HEK293 (cell line): Measurements from ENCODE around the gene MLLT10.
A peak's percentile ranks its signal among the peaks of the same experiment; 100 is the strongest.

Experiments used
- CTCF ChIA-PET: fragments of 350-600 bp; formaldehyde crosslinking; extraction: SDS; loops from one replicate; lab custom pipeline; 2021; ENCODE audit warnings: antibody characterized with exemption; lab: Yijun Ruan, JAX
- POLR2A ChIA-PET: fragments of 300-600 bp; formaldehyde crosslinking; extraction: SDS; loops from one replicate; lab custom pipeline; 2020; ENCODE audit warnings: antibody characterized with exemption, inconsistent platforms; lab: Yijun Ruan, JAX
- H3K27ac ChIP-seq: fragments of 200-500 bp; sonication (Bioruptor generic); 2 replicates; pipeline ENCODE4 v1.5.1; 2014; ENCODE audit warnings: low read depth, low read length, control low read depth, inconsistent platforms; ENCODE audit errors: extremely low read depth
- H3K36me3 ChIP-seq, 2 experiments: fragments of 200-500 bp in 1 of 2; sonication (Bioruptor generic) in 1 of 2; 1 replicate in 1 of 2; 2 replicates in 1 of 2; pipeline ENCODE4 v1.5.1; 2014 to 2017; ENCODE audit warnings: inconsistent platforms in 2 of 2, low read length in 2 of 2; ENCODE audit not compliant: control insufficient read depth in 2 of 2, insufficient read depth in 1 of 2
- H3K4me1 ChIP-seq: fragments of 200-500 bp; sonication (Bioruptor generic); 2 replicates; pipeline ENCODE4 v1.5.1; 2014; ENCODE audit warnings: mild to moderate bottlenecking, low read length, inconsistent platforms; ENCODE audit not compliant: control insufficient read depth, insufficient read depth
- H3K4me3 ChIP-seq: 2 replicates; pipeline ENCODE4 v1.5.1; 2011; ENCODE audit warnings: low read depth, mild to moderate bottlenecking, control low read depth, low read length, moderate library complexity
- H3K9me3 ChIP-seq: fragments of 200-500 bp; sonication (Bioruptor generic); 2 replicates; pipeline ENCODE4 v1.5.1; 2014; ENCODE audit warnings: low read depth, low read length, inconsistent platforms; ENCODE audit not compliant: control insufficient read depth, insufficient read depth
- OSR2 ChIP-seq: fragments of 450-650 bp; formaldehyde crosslinking; IDR thresholded peaks from 2 replicates; pipeline ENCODE4 v1.5.1; 2016; ENCODE audit warnings: missing biosample characterization, missing genetic modification characterization
- TCF7L2 ChIP-seq: IDR thresholded peaks from 2 replicates; pipeline ENCODE4 v1.6.1; 2011; ENCODE audit warnings: low read depth, mild to moderate bottlenecking, inconsistent platforms, low read length, moderate library complexity, borderline replicate concordance
- TRIM28 ChIP-seq: IDR thresholded peaks from 2 replicates; pipeline ENCODE4 v1.6.1; 2011; ENCODE audit warnings: low read length, control low read depth, borderline replicate concordance
- ZBTB21 ChIP-seq: fragments of 450-650 bp; formaldehyde crosslinking; IDR thresholded peaks from 2 replicates; pipeline ENCODE4 v1.5.1; 2017; ENCODE audit warnings: missing biosample characterization, missing genetic modification characterization
- ZNF211 ChIP-seq: fragments of 450-650 bp; formaldehyde crosslinking; IDR thresholded peaks from 2 replicates; pipeline ENCODE4 v1.5.1; 2016; ENCODE audit warnings: low read depth, missing biosample characterization, missing genetic modification characterization
- ZNF24 ChIP-seq: fragments of 450-650 bp; formaldehyde crosslinking; IDR thresholded peaks from 2 replicates; pipeline ENCODE4 v1.5.1; 2016; ENCODE audit warnings: missing biosample characterization, missing genetic modification characterization
- ZNF324 ChIP-seq: fragments of 450-650 bp; formaldehyde crosslinking; IDR thresholded peaks from 2 replicates; pipeline ENCODE4 v1.5.1; 2016; ENCODE audit warnings: missing biosample characterization, missing genetic modification characterization
- ZNF366 ChIP-seq: fragments of 450-650 bp; formaldehyde crosslinking; conservative IDR thresholded peaks from 2 replicates; pipeline ENCODE4 v1.5.1; 2016; ENCODE audit warnings: missing biosample characterization, missing genetic modification characterization
- ZNF37A ChIP-seq: fragments of 450-650 bp; IDR thresholded peaks from 2 replicates; pipeline ENCODE4 v1.5.1; 2018; ENCODE audit warnings: missing biosample characterization, missing genetic modification characterization
- ZNF521 ChIP-seq: fragments of 450-650 bp; formaldehyde crosslinking; IDR thresholded peaks from 2 replicates; pipeline ENCODE4 v1.5.1; 2017; ENCODE audit warnings: missing biosample characterization, mild to moderate bottlenecking, missing genetic modification characterization
- ZNF600 ChIP-seq: fragments of 450-650 bp; formaldehyde crosslinking; IDR thresholded peaks from 2 replicates; pipeline ENCODE4 v1.5.1; 2016; ENCODE audit warnings: missing biosample characterization, missing genetic modification characterization
- ZNF707 ChIP-seq: fragments of 450-650 bp; formaldehyde crosslinking; IDR thresholded peaks from 2 replicates; pipeline ENCODE4 v1.5.1; 2016; ENCODE audit warnings: missing biosample characterization, missing genetic modification characterization
- ZNF747 ChIP-seq: fragments of 450-650 bp; formaldehyde crosslinking; IDR thresholded peaks from 2 replicates; pipeline ENCODE4 v1.5.1; 2016; ENCODE audit warnings: missing biosample characterization, missing genetic modification characterization
- ZNF792 ChIP-seq: fragments of 450-650 bp; formaldehyde crosslinking; IDR thresholded peaks from 2 replicates; pipeline ENCODE4 v1.5.1; 2016; ENCODE audit warnings: missing biosample characterization, missing genetic modification characterization
- ZNF830 ChIP-seq: fragments of 450-650 bp; IDR thresholded peaks from 2 replicates; pipeline ENCODE4 v1.5.0; 2018; ENCODE audit warnings: missing biosample characterization, missing genetic modification characterization, low read depth, mild to moderate bottlenecking, moderate library complexity
- TF ChIP-seq, protein P1 (sequence below): fragments of 450-650 bp; formaldehyde crosslinking; conservative IDR thresholded peaks from 2 replicates; pipeline ENCODE4 v1.5.1; 2016; ENCODE audit warnings: low read depth, missing biosample characterization, missing genetic modification characterization
- TF ChIP-seq, protein P2 (sequence below): fragments of 450-650 bp; formaldehyde crosslinking; IDR thresholded peaks from 2 replicates; pipeline ENCODE4 v1.5.1; 2017; ENCODE audit warnings: missing biosample characterization, missing genetic modification characterization
- TF ChIP-seq, protein P3 (sequence below): fragments of 450-650 bp; formaldehyde crosslinking; IDR thresholded peaks from 2 replicates; pipeline ENCODE4 v1.5.1; 2016; ENCODE audit warnings: missing biosample characterization, missing genetic modification characterization, low read depth
- TF ChIP-seq, protein P4 (sequence below): fragments of 450-650 bp; formaldehyde crosslinking; IDR thresholded peaks from 2 replicates; pipeline ENCODE4 v1.5.1; 2016; ENCODE audit warnings: missing biosample characterization, missing genetic modification characterization

The MLLT10 gene

DNA sequence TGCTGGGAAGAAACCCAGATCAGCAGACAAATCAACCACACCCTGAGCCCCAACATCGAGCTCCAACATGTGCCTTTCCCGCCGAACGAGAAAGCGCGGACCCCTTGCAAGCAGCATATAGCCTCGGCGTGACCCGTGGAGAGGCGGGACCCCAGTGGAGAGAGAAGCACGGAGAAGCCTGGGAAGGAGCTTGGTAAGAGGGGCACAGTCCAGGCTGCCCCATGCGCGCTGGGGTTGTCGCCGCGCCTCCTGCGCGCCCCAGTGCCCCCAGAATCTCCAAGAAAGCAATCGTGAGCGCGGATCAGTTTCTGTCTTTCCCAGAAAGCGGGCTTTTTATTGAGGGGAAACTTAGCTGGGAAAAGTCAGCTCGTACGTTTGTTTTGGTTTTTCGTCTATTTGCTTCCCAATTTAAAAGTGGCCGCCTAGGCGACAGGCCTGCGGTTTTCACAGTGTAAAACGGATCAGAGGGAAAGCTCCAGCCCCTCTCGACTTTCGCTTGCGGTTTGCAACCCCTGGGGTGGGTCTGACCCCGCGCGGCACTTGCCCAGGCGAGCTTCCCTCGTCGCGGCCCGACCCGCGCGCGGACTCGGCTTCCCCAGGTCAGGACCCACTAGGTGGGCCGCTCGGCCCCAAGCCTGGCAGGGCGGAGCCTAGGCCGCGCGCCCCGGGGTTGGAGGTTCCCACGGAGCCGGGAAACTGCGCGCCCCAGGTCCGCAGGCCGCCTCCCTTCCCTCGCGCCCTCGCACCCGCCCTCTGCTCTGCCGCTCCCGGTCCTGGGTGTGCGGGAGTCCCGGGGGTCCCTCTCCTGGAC is 39.6 kb upstream of the MLLT10 start (continued):
- no peak for TF ChIP-seq OSR2 (tag by site-specific recombination)
- no peak for TF ChIP-seq ZNF324 (tag by site-specific recombination)

DNA sequence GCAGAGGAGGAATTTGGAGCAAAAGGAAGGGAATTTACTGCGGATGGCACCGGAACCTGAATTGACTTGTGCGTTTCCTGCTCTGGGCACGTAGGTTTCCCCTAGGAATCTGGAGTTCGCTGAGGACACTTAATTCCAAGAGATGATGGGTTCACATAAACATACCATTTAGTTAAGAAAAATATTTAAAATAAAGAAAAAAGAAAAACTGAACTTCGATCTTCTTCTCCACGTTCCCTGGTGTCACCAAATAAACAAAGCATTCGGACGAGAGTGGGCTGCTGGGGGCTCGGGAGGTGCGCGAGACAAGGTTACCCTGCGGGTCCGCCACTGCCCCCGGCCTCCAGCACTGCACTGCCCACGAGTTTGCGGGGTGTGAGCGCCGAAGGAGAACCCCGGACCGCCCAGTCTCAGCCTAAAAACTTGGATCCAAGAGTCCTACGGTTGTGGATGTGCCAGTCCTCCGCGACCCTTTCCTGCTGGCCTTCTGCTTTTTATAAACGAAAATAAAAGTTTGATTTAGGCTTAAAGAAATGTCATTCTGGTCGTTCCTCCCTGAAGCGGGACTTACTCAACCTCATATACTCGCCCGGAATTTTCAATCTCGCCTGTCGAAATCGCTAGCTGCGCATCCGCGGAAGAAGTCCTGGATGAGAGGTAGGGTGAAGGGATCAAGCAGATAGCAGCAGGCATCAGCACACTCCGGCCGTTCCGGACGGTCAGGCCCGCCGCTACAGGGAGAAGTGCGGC is 38.9 kb upstream of the MLLT10 start:
- peak overlapping the region; percentile 99; the same call in 1 of the 2 replicates for H3K27ac ChIP-seq
- TF ChIP-seq, protein P1, sequence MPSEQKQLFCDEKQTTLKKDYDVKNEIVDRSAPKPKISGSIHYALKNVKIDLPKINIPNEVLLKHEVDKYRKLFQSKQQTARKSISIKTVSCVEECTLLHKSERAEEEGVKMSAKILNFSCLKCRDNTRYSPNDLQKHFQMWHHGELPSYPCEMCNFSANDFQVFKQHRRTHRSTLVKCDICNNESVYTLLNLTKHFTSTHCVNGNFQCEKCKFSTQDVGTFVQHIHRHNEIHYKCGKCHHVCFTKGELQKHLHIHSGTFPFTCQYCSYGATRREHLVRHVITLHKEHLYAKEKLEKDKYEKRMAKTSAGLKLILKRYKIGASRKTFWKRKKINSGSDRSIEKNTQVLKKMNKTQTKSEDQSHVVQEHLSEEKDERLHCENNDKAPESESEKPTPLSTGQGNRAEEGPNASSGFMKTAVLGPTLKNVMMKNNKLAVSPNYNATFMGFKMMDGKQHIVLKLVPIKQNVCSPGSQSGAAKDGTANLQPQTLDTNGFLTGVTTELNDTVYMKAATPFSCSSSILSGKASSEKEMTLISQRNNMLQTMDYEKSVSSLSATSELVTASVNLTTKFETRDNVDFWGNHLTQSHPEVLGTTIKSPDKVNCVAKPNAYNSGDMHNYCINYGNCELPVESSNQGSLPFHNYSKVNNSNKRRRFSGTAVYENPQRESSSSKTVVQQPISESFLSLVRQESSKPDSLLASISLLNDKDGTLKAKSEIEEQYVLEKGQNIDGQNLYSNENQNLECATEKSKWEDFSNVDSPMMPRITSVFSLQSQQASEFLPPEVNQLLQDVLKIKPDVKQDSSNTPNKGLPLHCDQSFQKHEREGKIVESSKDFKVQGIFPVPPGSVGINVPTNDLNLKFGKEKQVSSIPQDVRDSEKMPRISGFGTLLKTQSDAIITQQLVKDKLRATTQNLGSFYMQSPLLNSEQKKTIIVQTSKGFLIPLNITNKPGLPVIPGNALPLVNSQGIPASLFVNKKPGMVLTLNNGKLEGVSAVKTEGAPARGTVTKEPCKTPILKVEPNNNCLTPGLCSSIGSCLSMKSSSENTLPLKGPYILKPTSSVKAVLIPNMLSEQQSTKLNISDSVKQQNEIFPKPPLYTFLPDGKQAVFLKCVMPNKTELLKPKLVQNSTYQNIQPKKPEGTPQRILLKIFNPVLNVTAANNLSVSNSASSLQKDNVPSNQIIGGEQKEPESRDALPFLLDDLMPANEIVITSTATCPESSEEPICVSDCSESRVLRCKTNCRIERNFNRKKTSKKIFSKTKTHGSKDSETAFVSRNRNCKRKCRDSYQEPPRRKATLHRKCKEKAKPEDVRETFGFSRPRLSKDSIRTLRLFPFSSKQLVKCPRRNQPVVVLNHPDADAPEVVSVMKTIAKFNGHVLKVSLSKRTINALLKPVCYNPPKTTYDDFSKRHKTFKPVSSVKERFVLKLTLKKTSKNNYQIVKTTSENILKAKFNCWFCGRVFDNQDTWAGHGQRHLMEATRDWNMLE (tag by site-specific recombination): no peak
- TF ChIP-seq ZNF792: no peak
- TF ChIP-seq, protein P2, sequence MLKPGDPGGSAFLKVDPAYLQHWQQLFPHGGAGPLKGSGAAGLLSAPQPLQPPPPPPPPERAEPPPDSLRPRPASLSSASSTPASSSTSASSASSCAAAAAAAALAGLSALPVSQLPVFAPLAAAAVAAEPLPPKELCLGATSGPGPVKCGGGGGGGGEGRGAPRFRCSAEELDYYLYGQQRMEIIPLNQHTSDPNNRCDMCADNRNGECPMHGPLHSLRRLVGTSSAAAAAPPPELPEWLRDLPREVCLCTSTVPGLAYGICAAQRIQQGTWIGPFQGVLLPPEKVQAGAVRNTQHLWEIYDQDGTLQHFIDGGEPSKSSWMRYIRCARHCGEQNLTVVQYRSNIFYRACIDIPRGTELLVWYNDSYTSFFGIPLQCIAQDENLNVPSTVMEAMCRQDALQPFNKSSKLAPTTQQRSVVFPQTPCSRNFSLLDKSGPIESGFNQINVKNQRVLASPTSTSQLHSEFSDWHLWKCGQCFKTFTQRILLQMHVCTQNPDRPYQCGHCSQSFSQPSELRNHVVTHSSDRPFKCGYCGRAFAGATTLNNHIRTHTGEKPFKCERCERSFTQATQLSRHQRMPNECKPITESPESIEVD (tag by site-specific recombination): no peak
- no peak for TF ChIP-seq ZNF211 (tag by site-specific recombination)
- TF ChIP-seq ZNF37A (tag by site-specific recombination): no peak
- no peak for TF ChIP-seq ZNF707
- TF ChIP-seq ZNF521 (tag by site-specific recombination): no peak
- TF ChIP-seq TRIM28: no peak
- ChIA-PET POLR2A (interaction anchor here (0.6 to 2.7 kb wide), 14 partner anchors 11 to 238 kb away, joined by 3 to 28 read pairs (median 7); partner anchors contain the start of genes MLLT10 and SKIDA1), CTCF (interaction anchor here (0.7 to 2.7 kb wide), 16 partner anchors 10 to 459 kb away, joined by 3 to 32 read pairs (median 4); no protein-coding TSS in a partner anchor)
- no peaks in the 10 kb centered on the region for H3K4me1 ChIP-seq
- no peaks in the 10 kb centered on the region for H3K9me3 ChIP-seq
- H3K4me3 ChIP-seq: peak overlapping the region; percentile 48
- no peaks in the 10 kb centered on the region for H3K36me3 ChIP-seq

DNA sequence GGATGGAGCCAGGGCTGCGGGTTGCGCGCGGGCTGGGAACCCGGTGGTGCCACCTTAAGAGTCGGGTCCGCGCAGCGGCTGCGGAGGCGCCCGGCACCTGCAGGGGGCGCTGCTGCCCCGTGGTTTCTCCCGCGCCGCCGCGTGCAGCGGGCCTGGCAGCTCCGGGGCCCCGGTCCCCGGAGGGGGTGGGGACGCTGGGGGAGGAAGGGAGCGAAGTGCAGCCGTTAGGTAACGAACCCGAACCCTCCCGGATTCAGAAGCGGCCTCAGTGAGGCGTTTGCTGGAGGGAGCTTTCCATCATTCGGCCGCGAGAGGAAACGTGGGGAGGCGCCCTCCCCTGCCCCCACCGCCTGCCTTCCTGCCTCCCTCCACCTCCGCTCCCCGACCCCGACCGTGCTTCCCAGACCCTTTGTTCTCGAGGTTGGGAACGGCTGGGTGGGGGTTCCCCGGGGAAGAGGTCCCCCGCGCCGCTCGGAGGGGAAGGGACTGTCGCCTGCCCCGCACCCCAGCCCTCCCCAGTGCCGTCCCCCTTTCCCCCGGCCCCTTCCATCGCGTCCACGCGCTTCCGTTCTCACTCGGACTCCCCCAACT is 38.2 kb upstream of the MLLT10 start:
- H3K9me3 ChIP-seq: no peaks in the 10 kb centered on the region
- peak overlapping the region; percentile 81 for H3K4me3 ChIP-seq
- peak overlapping the region; percentile 99 for H3K27ac ChIP-seq
- H3K4me1 ChIP-seq: no peaks in the 10 kb centered on the region
- POLR2A ChIA-PET: interaction anchor here (0.6 to 2.7 kb wide), 16 partner anchors 10 to 237 kb away, joined by 3 to 28 read pairs (median 5); partner anchors contain the start of genes MLLT10 and SKIDA1
- CTCF ChIA-PET: interaction anchor here (0.6 to 2.7 kb wide), 20 partner anchors 10 to 734 kb away, joined by 3 to 32 read pairs (median 3); no protein-coding TSS in a partner anchor
- no peaks in the 10 kb centered on the region for H3K36me3 ChIP-seq
- TF ChIP-seq, protein P3, sequence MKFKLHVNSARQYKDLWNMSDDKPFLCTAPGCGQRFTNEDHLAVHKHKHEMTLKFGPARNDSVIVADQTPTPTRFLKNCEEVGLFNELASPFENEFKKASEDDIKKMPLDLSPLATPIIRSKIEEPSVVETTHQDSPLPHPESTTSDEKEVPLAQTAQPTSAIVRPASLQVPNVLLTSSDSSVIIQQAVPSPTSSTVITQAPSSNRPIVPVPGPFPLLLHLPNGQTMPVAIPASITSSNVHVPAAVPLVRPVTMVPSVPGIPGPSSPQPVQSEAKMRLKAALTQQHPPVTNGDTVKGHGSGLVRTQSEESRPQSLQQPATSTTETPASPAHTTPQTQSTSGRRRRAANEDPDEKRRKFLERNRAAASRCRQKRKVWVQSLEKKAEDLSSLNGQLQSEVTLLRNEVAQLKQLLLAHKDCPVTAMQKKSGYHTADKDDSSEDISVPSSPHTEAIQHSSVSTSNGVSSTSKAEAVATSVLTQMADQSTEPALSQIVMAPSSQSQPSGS (tag by site-specific recombination): no peak
- TF ChIP-seq, protein P4, sequence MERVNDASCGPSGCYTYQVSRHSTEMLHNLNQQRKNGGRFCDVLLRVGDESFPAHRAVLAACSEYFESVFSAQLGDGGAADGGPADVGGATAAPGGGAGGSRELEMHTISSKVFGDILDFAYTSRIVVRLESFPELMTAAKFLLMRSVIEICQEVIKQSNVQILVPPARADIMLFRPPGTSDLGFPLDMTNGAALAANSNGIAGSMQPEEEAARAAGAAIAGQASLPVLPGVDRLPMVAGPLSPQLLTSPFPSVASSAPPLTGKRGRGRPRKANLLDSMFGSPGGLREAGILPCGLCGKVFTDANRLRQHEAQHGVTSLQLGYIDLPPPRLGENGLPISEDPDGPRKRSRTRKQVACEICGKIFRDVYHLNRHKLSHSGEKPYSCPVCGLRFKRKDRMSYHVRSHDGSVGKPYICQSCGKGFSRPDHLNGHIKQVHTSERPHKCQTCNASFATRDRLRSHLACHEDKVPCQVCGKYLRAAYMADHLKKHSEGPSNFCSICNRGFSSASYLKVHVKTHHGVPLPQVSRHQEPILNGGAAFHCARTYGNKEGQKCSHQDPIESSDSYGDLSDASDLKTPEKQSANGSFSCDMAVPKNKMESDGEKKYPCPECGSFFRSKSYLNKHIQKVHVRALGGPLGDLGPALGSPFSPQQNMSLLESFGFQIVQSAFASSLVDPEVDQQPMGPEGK: peak; percentile 99
- no peak for TF ChIP-seq TCF7L2
- TF ChIP-seq ZNF600 (tag by site-specific recombination): 0 out of 2 replicates have a peak, but pooled peaks have one; percentile 24
- 0 out of 2 replicates have a peak, but pooled peaks have one; percentile 12 for TF ChIP-seq ZBTB21 (tag by site-specific recombination)
- TF ChIP-seq ZNF830 (tag by site-specific recombination): no peak
- TF ChIP-seq ZNF747 (tag by site-specific recombination): no peak
- TF ChIP-seq ZNF211 (tag by site-specific recombination): no peak
- TF ChIP-seq ZNF366 (tag by site-specific recombination): peak; percentile 65
- TF ChIP-seq ZNF24 (tag by site-specific recombination): no peak
